GM21825 (cell line): ENCODE measurements around the gene CRYBB1.

ENCODE experiments used
- ATAC-seq: cut with Tn5 transposase; IDR thresholded peaks from one replicate; pipeline ENCODE4 v1.9.1; 2021; ENCODE audit warnings: mild to moderate bottlenecking, moderate library complexity; ENCODE audit not compliant: unreplicated experiment

Gene CRYBB1

GRCh38 chr22:26610072-26610958 is 7.5 kb downstream of the CRYBB1 start:
- ATAC-seq, result peak; percentile 74

DNA sequence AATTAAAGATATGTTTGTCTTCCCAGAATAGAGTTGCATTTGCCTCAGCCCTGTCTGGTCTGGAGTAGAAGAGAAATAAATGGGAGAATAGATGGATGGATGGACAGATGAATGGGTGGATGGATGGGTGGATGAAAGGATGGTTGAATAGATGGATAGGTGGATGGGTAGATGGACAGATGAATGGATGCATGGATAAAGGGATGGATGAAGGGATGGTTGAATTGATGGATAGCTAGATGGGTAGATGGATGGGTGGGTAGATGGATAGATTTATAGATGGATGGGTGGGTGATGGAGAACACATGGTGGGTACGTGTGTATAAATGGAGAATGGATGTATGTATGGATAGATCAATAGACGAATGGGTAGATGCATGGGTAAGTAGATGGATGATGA is 8.5 kb downstream of the CRYBB1 start:
- no peak for ATAC-seq

DNA sequence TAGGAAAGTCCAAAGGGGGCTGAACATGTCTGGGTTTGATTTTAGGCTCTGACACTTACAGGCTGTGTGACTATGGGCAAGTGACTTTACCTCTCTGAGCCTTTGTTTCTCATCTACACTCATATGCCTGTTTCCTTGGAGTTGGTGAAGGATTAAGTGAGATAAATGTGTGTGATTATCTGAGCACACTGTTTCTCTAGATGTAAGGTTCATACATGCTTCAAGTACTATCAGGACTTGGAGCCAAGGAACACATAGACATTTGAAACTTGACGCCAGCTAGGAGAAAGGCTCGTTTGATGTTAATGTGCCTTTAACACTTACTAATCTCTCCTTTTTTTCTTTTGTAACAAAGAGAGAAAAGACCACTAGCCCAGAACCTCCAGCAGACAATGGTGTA is 9.7 kb downstream of the CRYBB1 start:
- no peak for ATAC-seq

DNA sequence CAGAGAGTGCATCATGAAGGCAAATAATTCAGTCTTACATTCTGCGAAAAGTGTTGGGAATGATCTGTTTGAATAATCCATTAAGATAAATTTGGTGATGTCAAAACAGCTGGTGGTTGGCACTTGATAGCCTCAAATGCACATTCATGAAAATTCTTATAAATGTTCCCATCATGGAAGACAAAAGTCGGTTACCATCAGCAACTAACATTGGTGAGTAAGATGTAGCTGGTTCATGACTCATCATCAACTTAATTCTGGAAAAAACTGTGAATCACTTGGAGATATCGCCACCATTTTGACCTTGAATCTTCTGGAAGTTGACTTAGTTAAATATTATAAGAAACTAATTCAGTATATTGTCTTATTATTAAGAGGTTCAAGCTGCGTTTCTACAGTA is 11.2 kb downstream of the CRYBB1 start:
- ATAC-seq, result no peak

GRCh38 chr22:26604368-26604767 is 13.5 kb downstream of the CRYBB1 start:
- ATAC-seq, result no peak

- no peak for ATAC-seq
Observed at GRCh38 chr22:26602127-26602526, 15.7 kb downstream of the CRYBB1 start.

DNA sequence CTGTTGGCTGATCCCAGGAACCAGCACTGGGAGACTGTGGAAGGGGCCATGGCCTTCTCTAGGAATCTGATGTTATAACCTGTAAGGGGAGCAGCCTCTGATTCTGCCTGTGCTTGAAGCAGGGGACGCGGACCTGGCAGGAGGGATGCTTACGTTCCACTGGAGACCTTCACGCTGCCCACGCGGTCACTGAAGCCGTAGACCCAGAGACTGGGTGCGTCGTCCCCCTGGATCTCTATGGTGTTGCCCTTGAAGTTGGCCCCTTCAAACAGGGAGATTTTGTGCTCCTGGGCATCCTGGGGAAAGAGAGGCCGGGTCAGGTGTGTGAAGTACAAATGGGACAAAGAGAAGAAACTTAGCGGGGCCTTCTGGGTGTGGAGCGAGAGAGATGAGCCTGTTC is 16.1 kb downstream of the CRYBB1 start:
- ATAC-seq, result no peak

DNA sequence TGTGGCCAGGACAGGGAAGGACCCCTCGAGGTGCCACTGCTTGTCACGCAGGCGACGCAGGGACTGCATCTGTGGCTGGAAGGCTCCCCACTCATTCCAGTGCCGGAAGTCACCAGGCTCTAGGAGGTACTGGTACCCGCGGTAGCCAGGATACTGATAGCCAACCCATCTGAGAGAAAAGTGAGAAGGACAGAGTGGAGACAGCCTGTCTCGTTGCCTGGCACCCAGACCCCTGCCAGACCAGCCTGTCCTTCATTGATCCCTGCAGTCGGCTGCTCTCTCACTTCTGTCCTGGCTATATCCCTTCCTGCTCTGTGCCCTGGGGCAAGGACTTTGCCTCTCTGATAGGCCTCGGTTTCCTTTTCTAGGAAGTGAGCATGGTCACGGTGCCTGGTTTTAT is 18.3 kb downstream of the CRYBB1 start:
- no peak for ATAC-seq

- ATAC-seq, result no peak
Observed at GRCh38 chr22:26597480-26597879, 20.3 kb downstream of the CRYBB1 start.

DNA sequence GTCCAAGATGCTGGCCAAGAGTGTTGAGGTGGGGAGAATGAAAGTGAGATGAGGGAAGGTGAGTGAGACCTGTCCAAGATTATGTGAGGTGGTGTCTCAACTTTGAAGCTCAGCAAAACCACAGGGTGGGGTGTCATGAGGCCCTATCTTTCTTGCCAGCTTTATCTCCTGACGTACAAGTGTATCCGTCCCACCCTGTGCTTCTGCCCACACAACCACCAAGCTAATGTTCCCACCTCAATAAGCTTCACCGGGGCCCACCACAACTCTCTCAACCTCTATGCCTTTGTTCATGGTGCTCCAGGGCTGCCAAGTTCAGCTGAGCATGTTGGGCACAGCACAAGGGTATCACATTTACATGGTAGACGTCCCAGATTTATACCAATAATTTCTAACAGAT is 20.8 kb downstream of the CRYBB1 start:
- no peak for ATAC-seq

- ATAC-seq, result no peak
Observed at GRCh38 chr22:26593763-26594162, 24.1 kb downstream of the CRYBB1 start.

DNA sequence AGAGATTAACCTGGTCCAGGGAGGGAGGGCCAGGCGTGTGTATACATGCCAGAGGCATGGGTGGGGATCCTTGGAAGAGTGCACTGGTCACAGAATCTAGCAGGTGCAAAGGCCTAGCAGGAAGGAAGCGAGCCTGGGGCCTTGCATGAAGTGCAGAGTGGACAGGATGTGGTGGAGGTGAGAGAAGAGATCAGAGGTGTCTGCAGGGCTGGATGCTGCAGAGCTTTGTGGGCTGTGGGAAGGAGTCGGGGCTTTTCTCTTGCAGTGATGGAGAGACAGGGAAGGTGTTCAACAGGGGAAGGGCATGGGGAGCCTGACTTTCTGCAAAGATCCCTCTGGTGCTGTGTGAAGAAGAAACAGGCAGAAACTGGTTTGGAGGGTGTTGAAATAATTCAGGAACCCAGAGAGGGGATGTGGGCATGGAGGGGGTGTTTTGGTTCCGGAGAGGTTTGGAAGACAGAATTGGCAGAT is 25.4 kb downstream of the CRYBB1 start:
- ATAC-seq, result peak; percentile 54

GRCh38 chr22:26589845-26590736 is 27.7 kb downstream of the CRYBB1 start, which contains the start of gene TPST2:
TSS of gene TPST2 (minus strand) at chr22:26590132. CDS start at chr22:26541630, 48,502 bp downstream.
- peak; percentile 62 for ATAC-seq

DNA sequence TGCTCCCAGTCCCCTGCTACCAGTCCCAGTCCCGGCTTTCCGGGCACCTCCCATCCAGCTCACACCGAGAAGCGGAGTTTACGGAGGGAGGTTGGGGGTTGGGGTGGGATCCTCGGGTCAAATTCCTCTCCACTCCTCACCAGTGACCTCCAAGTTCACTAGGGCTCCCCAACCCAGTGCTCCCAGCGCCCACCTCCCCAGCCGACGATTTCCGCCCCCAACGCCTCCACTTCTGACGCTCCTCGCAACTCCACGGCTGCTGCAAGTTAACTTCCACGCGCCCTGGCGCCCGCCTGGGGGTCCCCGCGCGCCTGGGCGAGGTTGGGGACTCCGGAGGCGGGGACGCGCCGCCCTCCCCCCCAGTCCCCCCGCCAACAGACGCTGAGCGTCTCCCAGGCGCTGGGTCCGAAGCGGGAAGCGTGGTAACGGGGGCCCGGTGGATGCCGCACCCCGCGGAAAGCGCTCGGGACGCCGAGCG is 28.4 kb downstream of the CRYBB1 start:
- ATAC-seq, result no peak

DNA sequence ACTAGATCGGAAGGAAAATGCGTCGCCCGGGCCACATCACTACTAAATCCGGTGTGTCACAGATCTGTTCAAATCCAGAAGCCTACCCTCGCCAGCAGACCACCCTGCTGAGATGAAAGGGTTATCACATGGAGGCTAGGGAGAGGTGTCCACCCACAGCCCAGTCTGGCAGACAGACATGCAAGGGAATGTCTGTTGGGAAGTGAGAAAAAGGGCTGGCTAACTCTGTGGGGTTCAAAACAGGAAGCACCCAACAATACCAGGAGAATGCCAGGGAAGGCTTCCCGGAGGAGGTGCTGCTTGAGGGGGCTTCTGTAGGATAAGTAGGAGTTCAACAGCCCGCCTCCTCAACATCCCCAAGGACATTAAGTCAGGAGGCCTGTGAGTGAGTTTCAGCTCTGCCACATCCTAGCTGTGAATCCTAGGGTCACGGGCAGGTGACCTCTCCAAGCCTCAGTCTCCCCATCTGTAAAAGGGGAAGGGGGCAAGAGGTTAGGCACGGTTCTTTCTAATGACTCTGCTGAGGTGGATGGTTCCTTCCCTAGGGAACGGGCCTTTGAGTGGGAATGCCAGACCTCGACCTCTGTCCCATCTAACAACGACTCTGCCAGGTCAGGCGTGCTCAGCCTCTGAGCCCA is 29.0 kb downstream of the CRYBB1 start:
- no peak for ATAC-seq

DNA sequence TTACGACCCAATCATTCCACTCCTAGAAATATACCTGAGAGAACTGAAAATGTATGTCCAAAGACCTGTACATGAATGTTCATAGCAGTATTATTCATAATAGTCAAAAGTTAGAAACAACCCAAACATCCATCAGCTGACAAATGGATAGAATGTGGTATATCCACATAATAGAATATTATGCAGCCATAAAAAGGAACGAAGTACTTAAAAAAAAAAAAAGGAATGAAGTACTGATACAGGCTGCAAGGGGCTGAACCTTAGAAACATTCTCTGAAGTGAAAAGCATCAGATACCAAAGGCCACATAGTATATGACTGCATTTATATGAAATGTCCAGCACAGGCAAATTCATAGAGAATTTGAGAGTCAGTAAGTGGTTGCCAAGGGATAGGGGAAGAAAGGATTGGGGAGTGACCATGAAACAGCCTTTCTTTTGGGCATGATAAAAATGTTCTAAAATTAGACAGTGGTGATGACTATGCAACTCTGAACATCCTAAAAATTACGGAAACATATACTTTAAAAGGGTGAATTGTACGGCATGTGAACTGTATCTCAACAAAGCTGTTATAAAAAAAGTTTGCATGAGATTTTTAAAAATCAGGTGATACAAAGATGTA is 29.7 kb downstream of the CRYBB1 start:
- no peak for ATAC-seq

- ATAC-seq, result no peak
Observed at GRCh38 chr22:26586556-26587325, 31.1 kb downstream of the CRYBB1 start.

DNA sequence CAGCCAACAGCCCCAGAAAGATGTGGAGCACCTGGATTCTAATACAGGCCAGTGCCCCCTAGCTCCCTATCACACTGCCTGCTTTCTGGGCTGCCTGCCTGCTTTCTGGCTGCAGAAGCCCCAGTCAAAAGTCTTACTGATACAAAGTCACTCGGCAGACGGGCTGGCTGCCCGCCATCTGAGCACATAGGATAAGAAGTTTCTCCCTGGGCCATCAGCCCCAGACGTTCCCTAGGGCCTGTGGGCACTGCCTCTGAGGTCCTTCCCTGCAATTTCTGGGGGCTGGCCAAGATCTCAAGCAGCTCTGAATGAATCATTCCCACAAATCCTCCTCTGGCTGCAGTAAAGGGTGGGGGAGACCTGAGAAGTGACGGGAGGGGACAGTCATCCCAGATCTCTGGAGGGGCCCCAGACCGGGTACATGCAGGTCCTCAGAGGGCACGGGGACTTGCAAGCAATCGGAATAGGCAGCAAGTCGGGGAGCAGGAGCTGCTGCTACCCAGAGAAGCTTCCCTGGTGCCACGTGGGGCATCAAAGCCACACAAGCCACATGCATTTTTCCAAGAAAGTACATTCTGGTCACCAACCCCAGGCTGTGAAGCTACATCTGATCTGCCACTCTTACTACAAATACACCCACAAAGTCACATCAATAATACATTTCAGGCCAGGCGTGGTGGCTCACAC is 32.6 kb downstream of the CRYBB1 start:
- no peak for ATAC-seq

- no peak for ATAC-seq
Observed at GRCh38 chr22:26584010-26584409, 33.8 kb downstream of the CRYBB1 start.
